Gastroesophageal sphincter (tissue), 3 donors: ENCODE data around the gene ARFGAP2.

Experiments used
- CTCF ChIP-seq, 4 experiments: fragments of 200-600 bp in 2 of 4; fragments of 450-650 bp in 2 of 4; sonication (generic) in 1 of 4; IDR thresholded peaks; one replicate each; pipeline ENCODE4 v1.5.1; 2017 to 2019; ENCODE audit warnings: antibody characterized with exemption in 4 of 4, mild to moderate bottlenecking in 2 of 4, moderate library complexity in 2 of 4
- POLR2A ChIP-seq, 2 donors: fragments of 450-650 bp; IDR thresholded peaks; one replicate each; pipeline ENCODE4 v1.6.1; 2017; ENCODE audit warnings: antibody characterized with exemption in 2 of 2, mild to moderate bottlenecking in 2 of 2, moderate library complexity in 1 of 2
- POLR2AphosphoS5 ChIP-seq: sonication (generic); formaldehyde crosslinking; IDR thresholded peaks from one replicate; pipeline ENCODE4 v1.6.1; 2017; ENCODE audit warnings: antibody characterized with exemption

- no peak for TF ChIP-seq CTCF (IDR thresholded peaks at IDR 0.05)
- TF ChIP-seq POLR2A (IDR thresholded peaks at IDR 0.05): no peak
- no peak for TF ChIP-seq POLR2AphosphoS5
Measured at GRCh38 chr11:47165253-47165840, 11.3 kb downstream of the ARFGAP2 start.
